Amygdala (tissue), 56 donors: Measurements from ENCODE around the gene SENP1.

Experiments
- DNase-seq, 56 donors: peaks; one replicate each; lab custom pipeline; 2025; lab: John Stamatoyannopoulos, UW

SENP1 gene

DNA sequence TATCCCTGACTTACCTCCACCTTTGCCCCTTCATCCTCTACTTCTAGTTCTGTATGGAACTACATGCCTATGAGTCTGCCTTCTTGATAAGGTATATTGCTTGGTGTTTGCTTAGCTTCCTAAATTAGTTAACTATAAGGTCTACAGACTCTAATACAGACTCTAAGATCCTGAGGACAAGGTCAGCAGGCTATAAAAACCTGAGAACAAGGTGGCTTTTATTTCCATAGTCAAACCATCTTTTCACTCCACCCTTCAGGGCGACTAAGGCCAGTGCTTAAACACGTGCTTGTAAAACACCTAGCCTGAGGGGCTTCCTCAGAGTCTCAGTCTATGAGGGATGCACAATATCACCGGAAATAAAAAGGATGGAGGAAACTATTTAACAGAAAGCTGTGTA lies 65.5 kb downstream of the SENP1 start:
- no peak for DNase-seq

- DNase-seq: no peak
These were observed 66.7 kb downstream of the SENP1 start for GRCh38 chr12:48039151-48039550.

DNA sequence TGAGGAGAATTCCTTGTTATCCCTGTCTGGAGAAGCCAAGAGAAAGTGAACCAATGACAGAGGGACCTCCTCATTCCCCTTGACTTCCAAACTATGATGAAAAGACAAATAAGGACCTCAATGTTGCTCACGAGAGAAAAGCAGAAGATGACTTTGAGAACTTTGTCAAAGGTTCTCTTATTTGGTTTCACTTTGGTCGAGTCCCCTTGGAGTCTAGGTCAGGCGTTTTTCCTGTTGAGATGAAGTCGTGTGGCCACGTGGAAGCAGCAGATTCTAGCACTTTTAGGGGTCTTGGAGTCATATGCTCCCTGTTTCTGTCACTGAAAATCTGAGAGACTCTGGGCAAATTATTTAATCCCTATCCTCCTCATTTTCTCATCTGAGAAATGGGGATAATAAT lies 67.8 kb downstream of the SENP1 start:
- no peak for DNase-seq

GRCh38 chr12:48037267-48037915 lies 68.5 kb downstream of the SENP1 start:
- no peak for DNase-seq

GRCh38 chr12:48036818-48037217 lies 69.1 kb downstream of the SENP1 start:
- DNase-seq: no peak

GRCh38 chr12:48034835-48035805 lies 70.8 kb downstream of the SENP1 start:
- no peak for DNase-seq

DNA sequence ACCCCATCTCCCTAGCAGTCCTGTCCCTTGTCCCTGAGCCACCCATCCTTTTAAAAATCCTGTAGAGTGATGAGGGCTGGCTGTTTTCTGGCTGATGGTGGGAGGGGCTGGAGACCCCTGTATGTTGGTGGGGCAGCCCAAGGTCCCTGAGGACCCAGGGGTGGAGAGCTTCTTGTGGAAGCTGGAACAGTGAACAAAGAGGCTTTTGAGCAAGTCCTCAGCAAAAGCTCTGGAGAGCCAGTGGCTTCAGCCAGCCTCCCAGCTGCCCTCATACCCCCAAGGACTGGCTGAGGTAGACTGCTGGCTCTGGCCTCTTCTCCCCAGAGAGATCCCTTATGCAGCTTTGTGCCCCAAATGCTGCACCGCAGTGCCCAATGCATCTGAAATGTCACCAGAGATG lies 72.4 kb downstream of the SENP1 start:
- no peak for DNase-seq

DNA sequence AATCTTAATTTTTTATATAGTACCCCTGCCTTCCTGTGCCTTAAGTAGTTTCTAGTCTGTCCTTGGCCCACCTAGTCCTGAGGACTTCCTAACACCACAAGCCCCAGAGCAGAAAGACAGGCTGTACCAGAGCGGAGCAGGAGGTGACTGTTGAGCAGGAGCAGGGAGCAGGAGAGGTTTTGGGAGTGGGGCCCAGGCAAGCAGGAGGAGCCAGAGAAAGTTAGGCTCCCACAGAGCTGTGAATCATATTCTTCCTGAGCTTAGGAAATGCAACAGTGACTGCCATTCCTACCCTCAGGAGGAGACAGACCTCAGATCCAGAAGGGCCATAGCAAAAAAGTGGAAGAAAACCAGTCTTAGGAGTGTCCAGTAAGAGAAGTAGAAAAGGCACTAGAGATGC lies 73.3 kb downstream of the SENP1 start:
- no peak for DNase-seq

DNA sequence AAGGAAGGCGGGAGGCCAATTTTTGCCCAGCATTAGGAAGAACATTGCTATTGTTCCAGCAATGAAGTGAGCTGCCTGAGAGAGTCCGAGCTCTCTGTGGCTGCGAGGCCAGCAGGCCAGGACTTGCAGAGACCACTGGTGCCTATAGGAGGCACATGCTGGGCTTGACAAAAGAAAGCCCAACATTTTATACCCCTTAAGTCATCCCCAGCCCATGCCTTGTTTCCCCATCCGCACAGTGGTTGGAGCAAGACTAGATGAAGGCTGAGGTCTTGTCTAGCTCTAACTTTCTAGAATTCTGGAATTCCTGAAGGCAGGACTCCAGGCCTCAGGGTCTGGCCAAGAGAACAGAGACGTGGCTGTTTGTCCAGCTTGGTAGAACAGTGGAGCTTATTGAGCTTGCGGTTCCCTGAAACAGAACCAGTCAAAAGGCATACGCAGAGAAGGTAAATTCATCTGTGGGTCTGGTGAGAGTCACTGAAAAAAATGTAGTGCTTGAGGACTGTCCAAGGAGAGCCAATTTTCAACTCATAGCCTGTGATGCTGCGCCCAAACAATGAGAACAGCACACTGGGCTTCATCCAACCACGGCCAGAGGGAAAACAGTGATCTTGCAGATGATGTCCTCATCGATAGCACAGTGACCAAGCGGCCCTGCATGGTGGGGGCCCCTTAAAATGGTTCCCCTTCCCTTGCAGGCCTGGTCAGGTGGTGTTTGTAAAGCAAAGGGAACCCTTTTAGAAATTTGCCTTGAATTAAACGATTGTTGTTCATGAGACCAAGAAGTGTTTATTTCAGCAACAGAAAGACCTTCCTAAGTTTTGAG lies 74.5 kb downstream of the SENP1 start:
- DNase-seq: no peak

- no peak for DNase-seq
These were observed 75.7 kb downstream of the SENP1 start for GRCh38 chr12:48030173-48030650.

DNA sequence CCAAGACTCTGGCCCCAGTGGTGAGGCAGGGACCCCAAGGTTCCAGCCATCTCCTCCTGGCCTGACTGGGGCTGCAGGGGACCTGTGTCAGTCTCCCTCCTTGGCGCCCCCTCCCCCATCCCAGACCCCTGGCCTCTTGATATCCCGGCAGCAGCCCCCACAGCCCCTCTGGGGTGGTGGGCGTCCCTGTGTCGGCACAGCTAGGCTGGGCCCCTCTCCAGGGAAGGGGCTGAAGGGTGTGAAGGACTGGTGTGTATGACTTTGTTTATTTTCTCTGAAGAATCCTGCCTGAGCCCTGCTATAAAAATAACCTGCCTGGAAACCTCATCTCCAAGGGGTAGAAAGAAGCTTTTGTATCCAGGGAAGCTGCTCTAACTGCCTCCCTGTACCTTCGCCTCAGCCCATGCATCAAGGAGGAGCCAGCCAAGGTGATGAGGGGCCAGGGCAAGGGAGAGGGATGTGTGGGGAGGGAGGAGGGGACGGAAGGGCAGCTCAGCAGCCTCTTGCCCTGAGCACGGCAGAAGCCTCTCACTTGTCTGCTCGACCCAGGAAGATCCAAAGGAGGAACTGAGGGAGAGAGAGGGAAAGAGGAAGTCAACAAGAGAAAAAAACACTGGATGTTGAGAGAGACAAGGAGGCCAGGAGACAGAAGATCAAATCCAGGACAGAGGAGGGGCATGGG lies 76.2 kb downstream of the SENP1 start:
- DNase-seq: no peak

GRCh38 chr12:48028541-48029431 lies 77.1 kb downstream of the SENP1 start:
- DNase-seq: no peak

DNA sequence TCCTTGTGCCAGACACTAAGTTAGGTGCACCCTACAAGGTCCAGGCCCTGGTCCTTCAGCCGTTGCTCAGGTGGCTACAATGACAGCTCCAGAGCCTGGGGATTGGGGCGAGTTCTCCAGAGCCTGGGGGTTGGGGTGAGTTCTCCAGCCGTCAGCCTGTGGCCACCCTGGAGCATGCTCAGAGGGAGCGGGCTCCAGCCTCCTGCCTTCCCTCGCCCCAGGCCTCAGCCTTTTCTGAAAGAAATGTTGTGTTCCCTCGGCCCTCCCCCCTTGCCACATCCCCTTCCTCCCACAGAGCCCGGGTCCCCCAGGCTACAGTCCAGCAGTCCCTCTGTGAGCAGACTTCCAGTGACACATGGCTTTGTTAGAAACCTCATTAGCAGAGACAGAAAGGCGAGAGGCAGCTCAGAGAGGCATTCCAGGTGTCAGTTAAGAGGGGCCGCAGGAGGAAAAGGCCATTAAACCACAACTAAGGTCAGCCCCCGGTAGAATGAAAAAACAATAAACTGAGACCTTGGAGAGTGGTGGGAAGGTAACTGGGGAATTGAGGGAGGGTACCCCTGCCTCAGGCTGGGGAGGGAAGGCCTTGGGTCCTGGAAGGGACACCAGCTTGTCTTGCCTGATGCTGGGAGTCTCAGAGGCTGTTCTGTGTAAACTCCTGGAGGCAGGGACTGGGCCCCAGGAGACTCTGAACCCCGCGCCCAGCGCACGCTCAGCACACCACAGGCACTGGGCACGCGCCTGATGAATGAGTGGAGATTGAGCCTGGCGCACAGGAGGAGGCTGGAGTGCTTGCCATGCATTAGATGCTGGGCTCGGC lies 78.5 kb downstream of the SENP1 start:
- no peak for DNase-seq

DNA sequence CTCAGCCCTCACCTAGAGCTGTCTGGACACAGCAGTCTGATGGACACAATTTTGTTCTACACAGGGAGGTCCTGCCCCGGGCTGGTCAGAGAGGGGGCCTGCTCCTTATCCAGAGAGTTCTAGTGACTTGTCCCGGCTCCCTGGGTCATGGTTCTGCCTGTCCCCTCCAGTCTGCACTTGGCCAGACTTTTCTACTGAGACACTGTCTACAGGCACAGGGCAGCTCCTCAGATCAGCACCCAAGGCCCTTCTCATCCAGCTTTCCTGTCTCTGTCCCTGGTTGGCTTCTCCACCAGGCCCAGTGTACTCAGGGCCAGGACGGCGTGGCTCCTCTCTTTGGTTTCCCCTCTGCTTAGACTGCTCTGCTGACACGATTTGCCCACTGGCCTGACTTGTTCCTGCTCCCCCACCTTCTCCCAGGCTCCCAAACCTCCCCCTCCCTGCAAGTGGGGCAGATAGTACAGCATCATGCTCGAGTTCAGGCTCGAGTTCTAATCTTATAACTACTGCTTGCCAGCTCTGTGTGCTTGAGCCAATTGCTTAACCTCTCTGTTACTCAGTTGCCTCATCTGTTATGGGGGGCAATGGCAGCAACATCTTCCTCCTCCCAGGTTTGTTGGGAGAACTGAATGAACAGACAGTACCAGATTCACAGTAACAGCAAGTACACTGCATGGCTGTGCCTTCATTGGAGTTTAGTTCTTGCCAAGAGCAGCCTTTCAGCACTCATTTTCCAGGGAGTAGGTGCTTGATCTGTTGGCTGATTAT lies 79.6 kb downstream of the SENP1 start:
- no peak for DNase-seq

DNA sequence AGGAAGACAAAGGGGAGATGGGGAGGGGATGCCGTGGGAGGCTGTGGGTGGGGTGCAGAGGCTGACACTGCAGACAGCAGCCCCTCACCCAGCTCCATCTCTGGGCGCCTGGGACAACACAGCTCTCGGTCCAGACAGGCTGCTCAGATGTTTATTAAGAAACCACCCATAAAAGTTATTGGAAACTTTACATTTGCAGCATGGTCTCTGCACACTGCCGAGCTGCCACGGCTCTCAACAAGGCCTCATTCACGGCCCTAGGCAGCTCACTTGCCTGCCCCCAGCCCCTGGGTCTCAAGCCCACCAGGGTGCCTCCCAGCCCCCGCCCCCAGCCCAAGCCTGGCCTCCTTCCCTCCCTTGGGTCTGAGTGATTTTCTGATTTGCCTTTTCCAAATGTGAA lies 80.6 kb downstream of the SENP1 start:
- no peak for DNase-seq

GRCh38 chr12:48024735-48025134 lies 81.1 kb downstream of the SENP1 start:
- no peak for DNase-seq

DNA sequence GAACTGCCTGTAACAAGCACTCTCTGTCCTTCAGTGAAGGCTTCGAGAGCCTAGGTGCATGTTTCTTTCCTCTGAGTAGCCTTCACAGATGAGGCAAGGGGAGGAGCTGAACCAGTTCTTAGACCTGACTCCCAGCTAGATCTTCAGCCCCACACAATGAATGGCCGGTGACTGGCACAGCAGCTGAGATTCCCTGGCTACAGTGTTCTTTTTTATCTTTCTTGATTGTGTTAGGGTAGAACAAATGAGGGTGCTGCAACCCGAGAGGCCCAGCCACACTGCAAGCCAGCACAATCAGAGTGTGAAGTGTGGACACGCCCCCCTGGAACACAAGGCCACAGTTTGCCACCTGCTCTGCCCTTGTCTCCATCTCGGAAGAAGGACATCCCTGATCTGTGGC lies 82.5 kb downstream of the SENP1 start:
- no peak for DNase-seq
